HG02759 (cell line): ENCODE data around the gene CCDC66.
"Not testable (repeated sequence)": the region's sequence is repeated elsewhere in the genome, so short reads cannot be mapped to it uniquely, and the experiment has no call there.

ENCODE experiments used
- ATAC-seq: cut with Tn5 transposase; IDR thresholded peaks from one replicate; pipeline ENCODE4 v1.9.1; 2021; ENCODE audit warnings: mild to moderate bottlenecking, moderate library complexity; ENCODE audit not compliant: unreplicated experiment

Gene CCDC66

GRCh38 chr3:56556908-56557830 lies at the start of gene CCDC66:
Gene CCDC66, plus strand, starts transcription at chr3:56557175. Its CDS starts 68 bp downstream, at chr3:56557243.
- ATAC-seq: peak; percentile 100

GRCh38 chr3:56519641-56520040 lies 37.3 kb upstream of the CCDC66 start:
- no peak for ATAC-seq

DNA sequence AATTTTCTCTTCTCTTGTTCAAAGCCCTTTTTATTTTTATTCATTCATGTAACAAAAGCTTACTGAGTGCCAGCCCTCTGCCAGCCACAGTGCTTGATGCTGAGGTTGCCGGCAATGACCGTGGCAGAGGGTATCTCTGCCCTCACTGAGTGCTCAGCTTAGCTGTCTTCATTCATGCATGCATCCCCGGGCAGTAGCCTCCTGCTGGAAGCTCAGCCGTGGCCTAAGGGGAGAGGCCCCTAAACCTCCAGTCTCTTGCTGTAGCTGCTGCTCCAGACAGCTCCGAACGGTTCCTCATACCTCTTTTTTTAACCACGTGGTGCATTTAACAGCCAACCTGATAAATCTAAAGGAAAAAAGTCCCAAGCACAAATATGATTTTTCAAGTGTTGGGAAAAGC lies 34.6 kb upstream of the CCDC66 start:
- no peak for ATAC-seq

GRCh38 chr3:56525291-56525690 lies 31.7 kb upstream of the CCDC66 start:
- no peak for ATAC-seq

DNA sequence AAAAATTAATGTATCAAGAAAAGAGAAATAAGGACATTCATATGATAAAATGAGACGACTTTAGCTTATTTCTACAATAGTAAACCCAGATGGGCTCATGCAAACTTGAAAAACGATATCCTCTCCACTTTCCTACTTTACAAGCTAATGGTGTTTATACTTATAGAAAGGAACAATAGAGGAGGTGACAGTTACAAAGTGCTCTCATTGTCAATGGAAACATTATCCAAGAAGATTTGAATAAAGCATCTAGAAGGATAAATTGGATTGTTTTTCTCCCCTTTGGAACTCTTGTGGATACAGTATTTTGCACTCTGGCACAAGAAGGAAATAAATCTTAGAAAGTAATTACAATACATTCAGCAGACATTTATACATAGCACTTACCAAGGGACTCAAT lies 20.2 kb upstream of the CCDC66 start:
- no peak for ATAC-seq

- no peak for ATAC-seq
These were observed 9.5 kb upstream of the CCDC66 start for GRCh38 chr3:56547486-56547885.

- no peak for ATAC-seq
These were observed 826 bp downstream of the CCDC66 start for GRCh38 chr3:56557831-56558170.

DNA sequence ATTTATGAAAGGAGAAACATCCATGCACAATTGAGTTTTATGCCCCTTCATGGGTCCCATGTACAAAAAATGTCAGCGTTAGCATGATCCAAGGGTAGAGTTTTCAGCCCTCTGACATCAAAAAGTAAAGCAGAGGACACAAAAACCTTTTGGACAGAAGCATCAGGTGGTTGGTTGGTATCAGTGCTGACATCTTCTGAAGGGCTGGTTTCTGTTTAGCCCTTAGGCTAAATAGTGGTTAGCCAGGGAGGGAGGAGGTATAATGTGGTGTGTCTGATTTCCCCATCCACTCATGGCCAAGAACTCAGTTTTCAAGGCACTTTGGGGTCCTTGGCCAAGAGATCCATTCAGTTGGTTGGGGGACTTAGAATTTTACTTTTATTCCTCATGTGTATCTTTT lies 16.5 kb downstream of the CCDC66 start:
- no peak for ATAC-seq

GRCh38 chr3:56581941-56582340 lies 25.0 kb downstream of the CCDC66 start:
- not testable (repeated sequence) for ATAC-seq

DNA sequence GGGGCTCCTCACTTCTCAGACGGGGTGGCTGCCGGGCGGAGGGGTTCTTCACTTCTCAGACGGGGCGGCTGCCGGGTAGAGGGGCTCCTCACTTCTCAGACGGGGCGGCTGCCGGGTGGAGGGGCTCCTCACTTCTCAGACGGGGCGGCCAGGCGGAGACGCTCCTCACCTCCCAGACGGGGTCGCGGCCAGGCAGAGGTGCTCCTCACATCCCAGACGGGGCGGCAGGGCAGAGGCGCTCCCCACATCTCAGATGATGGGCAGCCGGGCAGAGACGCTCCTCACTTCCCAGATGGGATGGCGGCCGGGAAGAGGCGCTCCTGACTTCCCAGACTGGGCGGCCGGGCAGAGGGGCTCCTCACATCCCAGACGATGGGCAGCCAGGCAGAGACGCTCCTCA lies 27.3 kb downstream of the CCDC66 start:
- ATAC-seq: not testable (repeated sequence)

- no peak for ATAC-seq
These were observed 33.8 kb downstream of the CCDC66 start for GRCh38 chr3:56590814-56591213.

DNA sequence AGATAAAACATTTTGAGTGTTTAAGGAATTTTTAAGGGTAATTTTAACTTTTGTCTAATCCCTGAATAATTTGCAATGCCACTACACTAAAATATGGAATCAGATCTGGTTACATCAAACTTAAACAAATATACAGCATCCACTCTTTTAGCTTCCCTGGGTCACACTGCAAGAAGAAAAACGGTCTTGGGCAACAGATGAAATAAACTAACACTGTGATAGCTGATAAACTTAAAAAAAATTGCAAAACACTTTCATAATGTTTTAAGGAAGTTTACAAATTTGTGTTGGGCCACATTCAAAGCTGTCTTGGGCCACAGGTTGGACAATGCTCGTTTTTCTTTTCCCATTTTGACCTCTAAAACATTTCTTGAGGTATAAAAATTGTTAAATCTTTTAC lies 34.3 kb downstream of the CCDC66 start:
- ATAC-seq: no peak

- ATAC-seq: no peak
These were observed 36.6 kb downstream of the CCDC66 start for GRCh38 chr3:56593455-56594158.

DNA sequence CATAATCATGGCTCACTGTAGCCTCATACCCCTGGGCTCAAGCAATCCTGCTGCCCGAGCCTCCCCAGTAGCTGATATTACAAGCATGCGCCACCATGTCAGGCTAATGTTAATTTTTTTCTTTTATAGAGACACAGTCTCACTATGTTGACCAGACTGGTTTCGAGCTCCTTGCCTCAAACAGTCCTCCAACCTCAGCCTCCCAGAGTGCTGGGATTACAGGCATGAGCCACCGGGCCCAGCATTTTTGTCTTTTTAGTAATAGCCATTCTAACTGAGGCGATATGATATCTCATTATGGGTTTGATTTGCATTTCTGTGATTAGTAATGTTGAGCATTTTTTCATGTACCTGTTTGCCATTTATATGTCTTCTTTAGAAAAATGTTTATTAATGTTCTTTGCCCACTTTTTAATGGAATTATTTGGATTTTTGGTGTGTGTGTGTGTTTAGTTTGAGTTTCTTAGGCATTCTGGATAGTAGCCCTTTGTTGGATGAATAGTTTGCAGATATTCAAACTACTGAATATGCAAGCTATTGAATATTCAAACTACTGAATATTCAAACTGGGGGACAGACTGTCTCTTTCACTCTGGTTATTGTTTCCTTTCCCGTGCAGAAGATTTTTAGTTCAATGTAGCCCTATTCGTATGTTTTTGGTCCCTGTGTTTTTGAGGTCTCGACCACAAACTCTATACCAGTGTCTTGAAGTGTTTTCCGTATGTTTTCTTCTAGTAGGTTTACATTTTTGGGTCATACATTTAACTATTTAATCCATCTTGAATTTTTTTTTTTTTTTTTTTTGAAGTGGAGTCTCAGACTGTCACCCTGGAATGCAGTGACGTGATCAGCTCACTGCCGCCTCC lies 39.2 kb downstream of the CCDC66 start:
- no peak for ATAC-seq

- ATAC-seq: not testable (repeated sequence)
These were observed 51.5 kb downstream of the CCDC66 start for GRCh38 chr3:56608479-56608878.

DNA sequence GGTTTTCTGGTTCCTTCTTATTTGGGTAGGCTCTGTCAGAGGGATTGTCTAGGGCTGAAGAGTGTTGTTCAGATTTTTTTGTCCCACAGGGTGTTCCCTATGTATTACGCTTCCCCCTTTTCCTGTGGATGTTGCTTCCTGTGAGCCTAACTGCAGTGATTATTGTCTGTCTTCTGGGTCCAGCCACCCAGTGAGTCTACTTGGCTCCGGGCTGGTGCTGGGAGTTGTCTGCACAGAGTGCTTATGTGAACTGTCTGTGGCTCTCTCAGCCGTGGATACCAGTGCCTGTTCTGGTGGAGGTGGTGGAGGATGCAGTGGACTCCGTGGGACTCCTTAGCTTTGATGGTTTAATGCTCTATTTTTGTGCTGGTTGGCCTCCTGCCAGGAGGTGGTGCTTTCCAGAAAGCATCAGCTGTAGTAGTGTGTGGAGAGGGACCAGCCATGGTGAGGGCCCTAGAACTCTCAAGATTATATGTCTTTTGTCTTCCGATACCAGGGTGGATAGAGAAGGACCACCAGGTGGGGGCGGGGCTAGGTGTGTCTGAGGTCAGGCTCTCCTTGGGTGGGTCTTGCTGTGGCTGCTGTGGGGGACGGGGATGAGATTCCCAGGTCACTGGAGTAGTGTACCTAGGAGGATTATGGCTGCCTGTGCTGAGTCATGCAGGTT lies 53.8 kb downstream of the CCDC66 start:
- no peak for ATAC-seq

DNA sequence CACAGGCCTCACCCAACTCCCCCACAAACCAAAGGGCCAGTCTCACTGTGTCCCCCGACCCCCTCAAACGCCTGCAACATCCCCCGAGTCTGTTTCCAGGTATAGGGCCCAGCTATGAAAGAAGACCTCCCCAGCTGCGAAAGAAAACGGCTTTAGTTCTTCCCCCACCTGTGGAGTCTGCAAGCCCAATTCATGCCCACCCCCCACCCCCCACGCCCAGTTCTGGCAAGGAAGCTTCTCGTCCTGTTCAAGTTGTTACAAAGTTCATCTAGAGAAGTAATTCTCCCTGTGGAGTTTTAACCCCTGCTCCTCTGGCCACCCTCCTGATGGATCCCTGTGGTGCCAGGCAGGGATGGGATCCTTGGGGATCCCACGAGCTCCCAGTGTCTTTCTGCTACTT lies 54.4 kb downstream of the CCDC66 start:
- no peak for ATAC-seq

GRCh38 chr3:56612146-56612545 lies 55.2 kb downstream of the CCDC66 start:
- no peak for ATAC-seq

DNA sequence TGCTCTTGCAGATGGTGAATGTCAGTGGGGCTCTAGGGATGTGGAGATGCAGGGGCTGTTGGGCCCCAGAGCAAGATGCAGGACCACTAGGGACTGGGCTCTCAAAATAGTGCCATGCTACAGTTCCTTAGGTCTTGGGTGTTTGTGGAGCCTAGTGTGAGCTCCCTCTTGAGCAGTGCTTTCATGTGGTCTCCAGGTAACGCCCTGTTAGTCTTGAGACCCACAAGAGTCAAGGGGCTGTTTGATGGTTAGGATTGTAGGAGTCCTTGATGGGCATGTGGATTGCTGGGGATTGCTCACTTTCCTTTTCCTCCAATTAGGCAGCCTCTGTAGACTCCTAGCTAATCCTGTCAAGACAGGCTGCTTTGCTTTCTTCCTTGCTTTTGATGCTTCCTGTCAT lies 56.0 kb downstream of the CCDC66 start:
- no peak for ATAC-seq

- ATAC-seq: no peak
These were observed 59.6 kb downstream of the CCDC66 start for GRCh38 chr3:56616478-56617006.
